Loucy (cell line): ENCODE data around the gene SEMA6A.

ENCODE experiments used
- CTCF ChIP-seq: fragments of 200-600 bp; sonication (generic); conservative IDR thresholded peaks from 2 replicates; pipeline ENCODE4 v1.5.1; 2014; ENCODE audit warnings: mild to moderate bottlenecking, antibody characterized with exemption, low read length
- EZH2phosphoT487 ChIP-seq: fragments of 200-600 bp; IDR thresholded peaks from 2 replicates; pipeline ENCODE4 v1.6.1; 2018; ENCODE audit warnings: antibody characterized with exemption, mild to moderate bottlenecking, moderate library complexity, borderline replicate concordance

- TF ChIP-seq CTCF (no peak), EZH2phosphoT487 (no peak)
Measured at GRCh38 chr5:116569999-116570398, 4.6 kb downstream of the SEMA6A start.
